H1 (cell line): ENCODE measurements around the gene MPEG1. TPM values are rescaled to one million over a fixed set of nuclear protein-coding genes. Genes with fewer than 3 reads are reported as not detected.

ENCODE experiments used
- CTCF ChIA-PET: fragments of 300-600 bp; sonication (Branson Sonifier 250); formaldehyde crosslinking; loops from one replicate; lab custom pipeline; 2021; ENCODE audit not compliant: partially characterized antibody; lab: Charles Lee
- POLR2A ChIA-PET: fragments of 300-600 bp; sonication (Branson Sonifier 250); formaldehyde crosslinking; loops from one replicate; lab custom pipeline; 2021; ENCODE audit warnings: inconsistent platforms; ENCODE audit not compliant: partially characterized antibody; lab: Charles Lee
- DNase-seq, 2 experiments: peaks; one replicate each; pipeline versions ENCODE4 v3.0.0 to v3.0.0-alpha.2; 2010 to 2022; ENCODE audit warnings: low spot score in 2 of 2, low read depth in 1 of 2, mixed read lengths in 1 of 2
- FAIRE-seq: peaks from 2 replicates; lab custom pipeline; 2011; peaks lifted over from hg19 to GRCh38; lab: Jason Lieb, UNC
- H2AFZ ChIP-seq: 2 replicates; pipeline ENCODE4 v1.8.1; 2012; ENCODE audit warnings: low read length, inconsistent platforms
- H2AK5ac ChIP-seq: 2 replicates; pipeline ENCODE4 v1.6.1; 2013; ENCODE audit warnings: low read depth, low read length
- H2BK120ac ChIP-seq: replicated peaks from 2 replicates; pipeline ENCODE3; 2013; ENCODE audit warnings: low read depth, low read length, inconsistent platforms
- H2BK12ac ChIP-seq: 2 replicates; pipeline ENCODE4 v1.6.1; 2013; ENCODE audit warnings: low read depth, low read length
- H2BK15ac ChIP-seq: 2 replicates; pipeline ENCODE4 v1.6.1; 2013; ENCODE audit warnings: low read length
- H2BK20ac ChIP-seq: 2 replicates; pipeline ENCODE4 v1.6.1; 2013; ENCODE audit warnings: low read length
- H2BK5ac ChIP-seq: 2 replicates; pipeline ENCODE4 v1.6.1; 2013; ENCODE audit warnings: low read depth, low read length
- H3K14ac ChIP-seq: 2 replicates; pipeline ENCODE4 v1.6.1; 2013; ENCODE audit warnings: inconsistent platforms; ENCODE audit not compliant: insufficient read length
- H3K18ac ChIP-seq: 2 replicates; pipeline ENCODE4 v1.6.1; 2013; ENCODE audit warnings: low read length; ENCODE audit errors: extremely low read depth
- H3K23ac ChIP-seq: 2 replicates; pipeline ENCODE4 v1.6.1; 2013; ENCODE audit warnings: inconsistent platforms; ENCODE audit not compliant: insufficient read length
- H3K23me2 ChIP-seq: 2 replicates; pipeline ENCODE4 v1.6.1; 2013; ENCODE audit warnings: low read depth, low read length
- H3K27ac ChIP-seq: 2 replicates; pipeline ENCODE4 v1.6.1; 2011; ENCODE audit warnings: low read depth, low read length, inconsistent platforms
- H3K27me3 ChIP-seq, 4 experiments: replicated peaks in 1 of 4; 1 replicate in 1 of 4; 2 replicates in 3 of 4; pipeline versions ENCODE4 v1.6.1 to v1.8.1; 2011 to 2013; ENCODE audit warnings: low read length in 3 of 4, mild to moderate bottlenecking in 3 of 4, inconsistent platforms in 2 of 4, mixed read lengths in 2 of 4, moderate library complexity in 1 of 4; ENCODE audit not compliant: control insufficient read depth in 3 of 4, insufficient read depth in 3 of 4; ENCODE audit errors: extremely low read depth in 1 of 4
- H3K36me3 ChIP-seq, 4 experiments: 2 replicates each; pipeline versions ENCODE4 v1.6.1 to v1.8.1; 2011 to 2013; ENCODE audit warnings: mild to moderate bottlenecking in 4 of 4, low read length in 3 of 4, moderate library complexity in 2 of 4, control low read depth in 1 of 4, inconsistent platforms in 1 of 4; ENCODE audit not compliant: insufficient read depth in 4 of 4, control insufficient read depth in 2 of 4
- H3K4ac ChIP-seq: replicated peaks from 2 replicates; pipeline ENCODE3; 2013; ENCODE audit warnings: low read length, low read depth, mixed read lengths, inconsistent platforms; ENCODE audit not compliant: insufficient read length
- H3K4me1 ChIP-seq, 4 experiments: replicated peaks in 1 of 4; 1 replicate in 1 of 4; 2 replicates in 3 of 4; pipeline versions ENCODE4 v1.6.1 to v1.8.1; 2011 to 2013; ENCODE audit warnings: low read length in 3 of 4, inconsistent platforms in 2 of 4, mixed read lengths in 1 of 4; ENCODE audit not compliant: insufficient read depth in 4 of 4, control insufficient read depth in 3 of 4
- H3K4me2 ChIP-seq, 2 experiments: 2 replicates each; pipeline versions ENCODE4 v1.6.1 to v1.8.1; 2011 to 2013; ENCODE audit warnings: low read depth in 2 of 2, low read length in 2 of 2, control low read depth in 1 of 2, inconsistent platforms in 1 of 2, mild to moderate bottlenecking in 1 of 2; ENCODE audit not compliant: insufficient read depth in 1 of 2
- H3K4me3 ChIP-seq, 4 experiments: fragments of 200-600, 300-600 bp in 1 of 4; sonication (generic), shearing (Covaris generic), sonication (Bioruptor Twin) in 1 of 4; 2 replicates each; pipeline versions ENCODE4 v1.5.1 to v1.8.1; 2011 to 2016; ENCODE audit warnings: low read length in 4 of 4, low read depth in 3 of 4, control low read depth in 2 of 4, inconsistent platforms in 2 of 4, mild to moderate bottlenecking in 2 of 4, mixed read lengths in 1 of 4, moderate library complexity in 1 of 4; ENCODE audit not compliant: insufficient read depth in 2 of 4; ENCODE audit errors: extremely low read depth in 1 of 4
- H3K56ac ChIP-seq: replicated peaks from 2 replicates; pipeline ENCODE3; 2013; ENCODE audit warnings: low read depth, mild to moderate bottlenecking, mixed read lengths, low read length, inconsistent platforms; ENCODE audit not compliant: insufficient read length
- H3K79me1 ChIP-seq: 2 replicates; pipeline ENCODE4 v1.6.1; 2013; ENCODE audit warnings: low read depth, low read length, control low read depth
- H3K79me2 ChIP-seq, 2 experiments: 2 replicates each; pipeline versions ENCODE4 v1.6.1 to v1.8.1; 2012 to 2013; ENCODE audit warnings: low read length in 2 of 2, mild to moderate bottlenecking in 2 of 2, inconsistent platforms in 1 of 2; ENCODE audit not compliant: insufficient read depth in 2 of 2, control insufficient read depth in 1 of 2
- H3K9ac ChIP-seq, 4 experiments: replicated peaks in 1 of 4; 1 replicate in 1 of 4; 2 replicates in 3 of 4; pipeline versions ENCODE4 v1.6.1 to v1.8.1; 2011 to 2013; ENCODE audit warnings: low read depth in 3 of 4, low read length in 3 of 4, control low read depth in 2 of 4, mild to moderate bottlenecking in 2 of 4, moderate library complexity in 2 of 4, inconsistent platforms in 1 of 4; ENCODE audit errors: extremely low read depth in 1 of 4
- H3K9me3 ChIP-seq, 2 experiments: 2 replicates each; pipeline versions ENCODE4 v1.6.1 to v1.8.1; 2012 to 2013; ENCODE audit warnings: mild to moderate bottlenecking in 2 of 2, moderate library complexity in 2 of 2, control low read depth in 1 of 2, inconsistent platforms in 1 of 2, low read depth in 1 of 2, low read length in 1 of 2, mixed read lengths in 1 of 2; ENCODE audit not compliant: insufficient read depth in 2 of 2
- H4K20me1 ChIP-seq, 2 experiments: replicated peaks in 1 of 2; 2 replicates each; pipeline versions ENCODE3 to v1.8.1; 2011 to 2013; ENCODE audit warnings: inconsistent platforms in 2 of 2, low read length in 2 of 2, mild to moderate bottlenecking in 1 of 2; ENCODE audit not compliant: insufficient read depth in 2 of 2, control insufficient read depth in 1 of 2
- H4K5ac ChIP-seq: 2 replicates; pipeline ENCODE4 v1.6.1; 2013; ENCODE audit warnings: low read length, low read depth, mixed read lengths, inconsistent platforms; ENCODE audit not compliant: insufficient read length
- H4K8ac ChIP-seq: 2 replicates; pipeline ENCODE4 v1.8.0; 2013; ENCODE audit warnings: mild to moderate bottlenecking, moderate library complexity, low read length, inconsistent platforms; ENCODE audit not compliant: insufficient read depth; ENCODE audit errors: extremely low read depth
- H4K91ac ChIP-seq: replicated peaks from 2 replicates; pipeline ENCODE3; 2013; ENCODE audit warnings: low read length, mixed read lengths, inconsistent platforms; ENCODE audit not compliant: insufficient read length
- BRCA1 ChIP-seq: IDR thresholded peaks from 2 replicates; pipeline ENCODE4 v1.6.1; 2012; ENCODE audit warnings: low read depth, low read length, improper control_type of control experiment
- EZH2 ChIP-seq: fragments of 200-600 bp; sonication (generic); IDR thresholded peaks from 2 replicates; pipeline ENCODE4 v1.7.1; 2012; ENCODE audit warnings: low read depth, mild to moderate bottlenecking, moderate library complexity, low read length, inconsistent platforms; ENCODE audit not compliant: severe bottlenecking
- JUND ChIP-seq: IDR thresholded peaks from 2 replicates; pipeline ENCODE4 v1.6.1; 2011; ENCODE audit warnings: mild to moderate bottlenecking, improper control_type of control experiment, low read length
- NANOG ChIP-seq: IDR thresholded peaks from 2 replicates; pipeline ENCODE4 v1.6.1; 2011; ENCODE audit warnings: low read length, low read depth, mild to moderate bottlenecking, inconsistent platforms; ENCODE audit not compliant: insufficient read depth, poor library complexity, severe bottlenecking
- SUZ12 ChIP-seq: fragments of 200-600 bp; sonication (generic); IDR thresholded peaks from 2 replicates; pipeline ENCODE4 v1.6.1; 2012; ENCODE audit warnings: mild to moderate bottlenecking, inconsistent platforms, low read length, moderate library complexity, mixed read lengths
- TBP ChIP-seq: IDR thresholded peaks from 2 replicates; pipeline ENCODE4 v1.6.1; 2011; ENCODE audit warnings: low read depth, low read length, improper control_type of control experiment
- WGBS, 2 experiments: shearing (Covaris generic) in 1 of 2; methylation state at CpG; one replicate each; pipeline versions ENCODE4 v1.1.6 to v1.1.7; 2013 to 2015; ENCODE audit warnings: low lambda C conversion rate in 2 of 2, mixed read lengths in 2 of 2, inconsistent platforms in 1 of 2, low coverage in 1 of 2, missing lambda C conversion rate in 1 of 2; ENCODE audit not compliant: insufficient replicate concordance in 2 of 2, insufficient coverage in 1 of 2, insufficient read length in 1 of 2; ENCODE audit errors: extremely low coverage in 1 of 2, missing lambda C conversion rate in 1 of 2; 5-methylcytosine and 5-hydroxymethylcytosine counted together
- polyA plus RNA-seq, 7 experiments: library from polyadenylated mRNA; depleted of rRNA in 3 of 7; stranded (reverse) in 5 of 7; unstranded in 2 of 7; fragments of >200 nt in 5 of 7; fragments of 200-250 nt in 2 of 7; gene quantifications; 1 replicate in 5 of 7; 2 replicates in 1 of 7; 4 replicates in 1 of 7; pipeline versions ENCODE4 v1.2.1 to v1.2.3, GENCODE V29; 2011 to 2013; ENCODE audit warnings: missing spikeins in 2 of 7, mixed read lengths in 2 of 7
- total RNA-seq: library from RNA; stranded (reverse); fragmentation: NEBNext Ultra II Directional; extraction: Animal tissue kit (Norgen Biotek cat#: 25700); gene quantifications from 2 replicates; pipeline ENCODE4 v1.2.1, GENCODE V29; 2021
- TF ChIP-seq, protein P1 (sequence below): IDR thresholded peaks from 2 replicates; pipeline ENCODE4 v1.6.1; 2012; ENCODE audit warnings: inconsistent platforms
- TF ChIP-seq, protein P2 (sequence below): IDR thresholded peaks from 2 replicates; pipeline ENCODE4 v1.6.1; 2012; ENCODE audit warnings: low read length, inconsistent platforms
- TF ChIP-seq, protein P3 (sequence below): IDR thresholded peaks from 2 replicates; pipeline ENCODE4 v1.6.1; 2011; ENCODE audit warnings: low read length, improper control_type of control experiment
- TF ChIP-seq, protein P4 (sequence below): IDR thresholded peaks from 2 replicates; pipeline ENCODE4 v1.6.1; 2012; ENCODE audit warnings: inconsistent platforms

The MPEG1 gene
- total and polyA plus RNA-seq, 2 of the 8 experiments (the other 6 are each of a cell fraction or from before 2014, with no cell fraction given) = not detected

DNA sequence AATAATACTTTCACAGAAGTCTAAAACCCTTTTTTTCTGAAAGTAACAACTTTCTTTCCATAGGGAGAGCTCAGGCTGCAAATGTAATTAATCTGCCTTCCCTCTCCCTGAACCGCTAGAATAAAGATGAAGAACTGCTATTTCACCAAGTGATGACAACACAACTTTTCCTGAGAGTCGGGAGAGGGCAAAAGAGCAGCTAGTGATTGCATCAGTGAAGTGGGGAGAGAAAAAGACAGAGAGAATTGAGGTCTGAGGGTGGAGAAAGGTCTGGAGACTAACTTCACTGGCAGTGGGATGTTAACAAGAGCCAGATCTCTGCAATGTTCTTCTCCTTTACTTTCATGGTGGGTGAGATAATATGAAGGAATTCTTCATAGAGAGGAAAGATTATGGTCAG is 10.9 kb upstream of the MPEG1 start:
- no peak overlapping the region for H4K91ac ChIP-seq
- H2BK20ac ChIP-seq = no peak overlapping the region
- no peak overlapping the region for H2BK120ac ChIP-seq
- H2AK5ac ChIP-seq = no peak overlapping the region
- H3K4me3 ChIP-seq = no peak overlapping the region
- H3K56ac ChIP-seq = no peak overlapping the region
- no peak overlapping the region for H3K27ac ChIP-seq
- FAIRE-seq (no peak), DNase-seq (no peak)
- no peaks in the 10 kb centered on the region for H3K4me1 ChIP-seq
- H4K8ac ChIP-seq = no peak overlapping the region
- H4K20me1 ChIP-seq = no peaks in the 10 kb centered on the region
- H3K4me2 ChIP-seq = no peak overlapping the region
- CTCF ChIA-PET = interaction anchor here (0.8 to 5.1 kb wide), 10 partner anchors 11 to 435 kb away, joined by 3 to 25 read pairs (median 4); partner anchors contain the start of gene MPEG1
- no peaks in the 10 kb centered on the region for H3K79me1 ChIP-seq
- no peak overlapping the region for H2BK12ac ChIP-seq
- no peak overlapping the region for H4K5ac ChIP-seq
- H2BK5ac ChIP-seq = no peak overlapping the region
- no peaks in the 10 kb centered on the region for H3K79me2 ChIP-seq
- no peak overlapping the region for H3K18ac ChIP-seq
- no peaks in the 10 kb centered on the region; a peak in 1 of 4 replicates for H3K9me3 ChIP-seq
- no peak overlapping the region for H2AFZ ChIP-seq
- no peaks in the 10 kb centered on the region for H3K27me3 ChIP-seq
- H3K14ac ChIP-seq = no peak overlapping the region
- WGBS, 2 experiments = 78% methylated on average over 2 of the region's 2 CpGs; no CpG with 5 or more reads in 1 of the 2 experiments
- no peaks in the 10 kb centered on the region for H3K23me2 ChIP-seq
- no peak overlapping the region for H3K4ac ChIP-seq
- no peak overlapping the region for H3K23ac ChIP-seq
- no peak overlapping the region for H3K9ac ChIP-seq
- POLR2A ChIA-PET = no interaction called here
- H2BK15ac ChIP-seq = no peak overlapping the region
- no peaks in the 10 kb centered on the region for H3K36me3 ChIP-seq
- TF ChIP-seq JUND (no peak), EZH2 (no peak), TBP (no peak), BRCA1 (no peak), NANOG (no peak), SUZ12 (no peak)
- TF ChIP-seq, protein P1, sequence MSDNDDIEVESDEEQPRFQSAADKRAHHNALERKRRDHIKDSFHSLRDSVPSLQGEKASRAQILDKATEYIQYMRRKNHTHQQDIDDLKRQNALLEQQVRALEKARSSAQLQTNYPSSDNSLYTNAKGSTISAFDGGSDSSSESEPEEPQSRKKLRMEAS = no peak
- TF ChIP-seq, protein P2, sequence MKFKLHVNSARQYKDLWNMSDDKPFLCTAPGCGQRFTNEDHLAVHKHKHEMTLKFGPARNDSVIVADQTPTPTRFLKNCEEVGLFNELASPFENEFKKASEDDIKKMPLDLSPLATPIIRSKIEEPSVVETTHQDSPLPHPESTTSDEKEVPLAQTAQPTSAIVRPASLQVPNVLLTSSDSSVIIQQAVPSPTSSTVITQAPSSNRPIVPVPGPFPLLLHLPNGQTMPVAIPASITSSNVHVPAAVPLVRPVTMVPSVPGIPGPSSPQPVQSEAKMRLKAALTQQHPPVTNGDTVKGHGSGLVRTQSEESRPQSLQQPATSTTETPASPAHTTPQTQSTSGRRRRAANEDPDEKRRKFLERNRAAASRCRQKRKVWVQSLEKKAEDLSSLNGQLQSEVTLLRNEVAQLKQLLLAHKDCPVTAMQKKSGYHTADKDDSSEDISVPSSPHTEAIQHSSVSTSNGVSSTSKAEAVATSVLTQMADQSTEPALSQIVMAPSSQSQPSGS = no peak
- TF ChIP-seq, protein P3, sequence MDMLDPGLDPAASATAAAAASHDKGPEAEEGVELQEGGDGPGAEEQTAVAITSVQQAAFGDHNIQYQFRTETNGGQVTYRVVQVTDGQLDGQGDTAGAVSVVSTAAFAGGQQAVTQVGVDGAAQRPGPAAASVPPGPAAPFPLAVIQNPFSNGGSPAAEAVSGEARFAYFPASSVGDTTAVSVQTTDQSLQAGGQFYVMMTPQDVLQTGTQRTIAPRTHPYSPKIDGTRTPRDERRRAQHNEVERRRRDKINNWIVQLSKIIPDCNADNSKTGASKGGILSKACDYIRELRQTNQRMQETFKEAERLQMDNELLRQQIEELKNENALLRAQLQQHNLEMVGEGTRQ = no peak
- TF ChIP-seq, protein P4, sequence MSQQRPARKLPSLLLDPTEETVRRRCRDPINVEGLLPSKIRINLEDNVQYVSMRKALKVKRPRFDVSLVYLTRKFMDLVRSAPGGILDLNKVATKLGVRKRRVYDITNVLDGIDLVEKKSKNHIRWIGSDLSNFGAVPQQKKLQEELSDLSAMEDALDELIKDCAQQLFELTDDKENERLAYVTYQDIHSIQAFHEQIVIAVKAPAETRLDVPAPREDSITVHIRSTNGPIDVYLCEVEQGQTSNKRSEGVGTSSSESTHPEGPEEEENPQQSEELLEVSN = no peak
